ES-I3 (cell line): Measurements from ENCODE around the gene PAX7.
A peak's percentile ranks its signal among the peaks of the same experiment; 100 is the strongest.

ENCODE experiments used
- H3K36me3 ChIP-seq: 2 replicates; pipeline ENCODE4 v1.6.1; 2013; ENCODE audit warnings: mild to moderate bottlenecking, low read length, control low read depth, moderate library complexity; ENCODE audit not compliant: insufficient read depth
- H3K4me1 ChIP-seq: 2 replicates; pipeline ENCODE4 v1.6.1; 2013; ENCODE audit warnings: mild to moderate bottlenecking, control low read depth, low read length; ENCODE audit not compliant: insufficient read depth
- H3K9ac ChIP-seq: 2 replicates; pipeline ENCODE4 v1.6.1; 2013; ENCODE audit warnings: low read depth, mild to moderate bottlenecking, low read length, moderate library complexity
- H3K9me3 ChIP-seq: 2 replicates; pipeline ENCODE4 v1.6.1; 2013; ENCODE audit warnings: mild to moderate bottlenecking, low read length, moderate library complexity; ENCODE audit not compliant: control insufficient read depth, insufficient read depth

Gene PAX7

GRCh38 chr1:18632783-18633421 is 2.3 kb downstream of the PAX7 start:
- H3K9ac ChIP-seq: no peak overlapping the region; the same call in 1 of the 2 replicates
- H3K4me1 ChIP-seq: peaks cover 10% of the 10 kb centered on the region
- H3K36me3 ChIP-seq: no peaks in the 10 kb centered on the region
- H3K9me3 ChIP-seq: no peaks in the 10 kb centered on the region

GRCh38 chr1:18633422-18634155 is 2.9 kb downstream of the PAX7 start:
- no peaks in the 10 kb centered on the region for H3K9me3 ChIP-seq
- H3K9ac ChIP-seq: no peak overlapping the region
- peaks cover 9% of the 10 kb centered on the region for H3K4me1 ChIP-seq
- H3K36me3 ChIP-seq: no peaks in the 10 kb centered on the region

GRCh38 chr1:18634276-18634675 is 3.6 kb downstream of the PAX7 start:
- peaks cover 14% of the 10 kb centered on the region for H3K4me1 ChIP-seq
- H3K9ac ChIP-seq: no peak overlapping the region
- H3K9me3 ChIP-seq: no peaks in the 10 kb centered on the region
- H3K36me3 ChIP-seq: no peaks in the 10 kb centered on the region

GRCh38 chr1:18635070-18635577 is 4.5 kb downstream of the PAX7 start:
- Histone ChIP-seq H3K36me3 (no peaks in the 10 kb centered on the region), H3K9ac (no peak overlapping the region), H3K9me3 (no peaks in the 10 kb centered on the region), H3K4me1 (peaks cover 18% of the 10 kb centered on the region)

GRCh38 chr1:18635891-18636595 is 5.4 kb downstream of the PAX7 start:
- H3K9me3 ChIP-seq: no peaks in the 10 kb centered on the region
- no peak overlapping the region for H3K9ac ChIP-seq
- no peaks in the 10 kb centered on the region for H3K36me3 ChIP-seq
- peaks cover 18% of the 10 kb centered on the region for H3K4me1 ChIP-seq

GRCh38 chr1:18636596-18637508 is 6.2 kb downstream of the PAX7 start:
- Histone ChIP-seq H3K4me1 (peaks cover 21% of the 10 kb centered on the region), H3K9ac (peak overlapping the region; percentile 44; the same call in 1 of the 2 replicates), H3K36me3 (no peaks in the 10 kb centered on the region), H3K9me3 (no peaks in the 10 kb centered on the region)

- Histone ChIP-seq H3K36me3 (no peaks in the 10 kb centered on the region), H3K9me3 (no peaks in the 10 kb centered on the region), H3K4me1 (peaks cover 17% of the 10 kb centered on the region), H3K9ac (peak overlapping the region; percentile 44; the same call in 1 of the 2 replicates)
Measured at GRCh38 chr1:18637511-18637960, 6.9 kb downstream of the PAX7 start.

GRCh38 chr1:18637962-18638834 is 7.6 kb downstream of the PAX7 start:
- no peaks in the 10 kb centered on the region for H3K36me3 ChIP-seq
- H3K4me1 ChIP-seq: peaks cover 17% of the 10 kb centered on the region
- H3K9me3 ChIP-seq: no peaks in the 10 kb centered on the region
- no peak overlapping the region; the same call in 1 of the 2 replicates for H3K9ac ChIP-seq

- no peaks in the 10 kb centered on the region for H3K36me3 ChIP-seq
- H3K9ac ChIP-seq: no peak overlapping the region
- H3K9me3 ChIP-seq: no peaks in the 10 kb centered on the region
- peaks cover 17% of the 10 kb centered on the region for H3K4me1 ChIP-seq
Measured at GRCh38 chr1:18638835-18639364, 8.3 kb downstream of the PAX7 start.

- H3K36me3 ChIP-seq: no peaks in the 10 kb centered on the region
Measured at GRCh38 chr1:18639368-18640055, 8.9 kb downstream of the PAX7 start.

GRCh38 chr1:18640228-18641004 is 9.8 kb downstream of the PAX7 start:
- no peaks in the 10 kb centered on the region for H3K36me3 ChIP-seq
- no peaks in the 10 kb centered on the region for H3K9me3 ChIP-seq
- H3K9ac ChIP-seq: peak overlapping the region; percentile 9; the same call in 1 of the 2 replicates
- H3K4me1 ChIP-seq: peaks cover 22% of the 10 kb centered on the region

More at GRCh38 chr1:18639368-18640055, 8.9 kb downstream of the PAX7 start:
- no peaks in the 10 kb centered on the region for H3K9me3 ChIP-seq
- no peak overlapping the region for H3K9ac ChIP-seq
- peaks cover 21% of the 10 kb centered on the region for H3K4me1 ChIP-seq
